ENCODE measurements around the gene INPP1.
A peak's percentile ranks its signal among the peaks of the same experiment; 100 is the strongest.

INPP1 gene

GRCh38 chr2:190376591-190377245 lies 33.3 kb downstream of the INPP1 start:
- no peak for TF ChIP-seq CTCF (IDR thresholded peaks at IDR 0.05; ENCODE audit: insufficient read depth, low read depth, low read length, missing control alignments)
- DNase-seq (ENCODE audit: low read depth) = no peak
- H3K4me3 ChIP-seq (ENCODE audit: low read depth, low read length) = no peak overlapping the region

- no peak overlapping the region for H3K4me3 ChIP-seq (ENCODE audit: low read depth, low read length)
- no peak for TF ChIP-seq CTCF (IDR thresholded peaks at IDR 0.05; ENCODE audit: insufficient read depth, low read depth, low read length, missing control alignments)
- no peak for DNase-seq (ENCODE audit: low read depth)
Observed at GRCh38 chr2:190378880-190379237, 35.5 kb downstream of the INPP1 start.

- no peak for TF ChIP-seq CTCF (IDR thresholded peaks at IDR 0.05; ENCODE audit: insufficient read depth, low read depth, low read length, missing control alignments)
- H3K4me3 ChIP-seq (ENCODE audit: low read depth, low read length) = no peak overlapping the region
- no peak for DNase-seq (ENCODE audit: low read depth)
Observed at GRCh38 chr2:190379249-190379964, 36.0 kb downstream of the INPP1 start.

- TF ChIP-seq CTCF (IDR thresholded peaks at IDR 0.05; ENCODE audit: insufficient read depth, low read depth, low read length, missing control alignments) = no peak
- no peak for DNase-seq (ENCODE audit: low read depth)
- no peak overlapping the region for H3K4me3 ChIP-seq (ENCODE audit: low read depth, low read length)
Observed at GRCh38 chr2:190380962-190381412, 37.6 kb downstream of the INPP1 start.

- DNase-seq (ENCODE audit: low read depth) = peak; percentile 84
- TF ChIP-seq CTCF (IDR thresholded peaks at IDR 0.05; ENCODE audit: insufficient read depth, low read depth, low read length, missing control alignments) = peak; percentile 71
- H3K4me3 ChIP-seq (ENCODE audit: low read depth, low read length) = no peak overlapping the region
Observed at GRCh38 chr2:190382851-190383250, 39.5 kb downstream of the INPP1 start.

GRCh38 chr2:190387422-190387821 lies 44.0 kb downstream of the INPP1 start:
- DNase-seq (ENCODE audit: low read depth) = no peak
- H3K4me3 ChIP-seq (ENCODE audit: low read depth, low read length) = no peak overlapping the region
- no peak for TF ChIP-seq CTCF (IDR thresholded peaks at IDR 0.05; ENCODE audit: insufficient read depth, low read depth, low read length, missing control alignments)
